Uterus (tissue), 4 donors: Measurements from ENCODE around the gene PDCD1LG2. TPM values are rescaled to one million over a fixed set of nuclear protein-coding genes. Genes with fewer than 3 reads are reported as not detected.

Experiments
- DNase-seq, 2 donors: peaks; one replicate each; pipeline ENCODE4 v3.0.0-alpha.2; 2019 to 2020
- H3K27ac ChIP-seq, 2 donors: fragments of 200-600 bp; sonication (generic); 1 replicate in 1 of 2; 2 replicates in 1 of 2; pipeline ENCODE4 v1.5.1; 2016 to 2018
- H3K27me3 ChIP-seq, 2 donors: fragments of 200-600 bp; sonication (generic); one replicate each; pipeline ENCODE4 v1.5.1; 2018 to 2019; ENCODE audit warnings: control low read depth in 1 of 2
- H3K36me3 ChIP-seq, 2 donors: fragments of 200-600 bp; sonication (generic); one replicate each; pipeline ENCODE4 v1.5.1; 2019; ENCODE audit warnings: control low read depth in 1 of 2
- H3K4me1 ChIP-seq, 2 donors: fragments of 200-600 bp; sonication (generic); one replicate each; pipeline ENCODE4 v1.5.1; 2018 to 2019; ENCODE audit warnings: control low read depth in 1 of 2
- H3K4me3 ChIP-seq, 2 donors: fragments of 200-600 bp; sonication (generic); 1 replicate in 1 of 2; 2 replicates in 1 of 2; pipeline ENCODE4 v1.5.1; 2018 to 2019; ENCODE audit warnings: mild to moderate bottlenecking in 1 of 2
- H3K9me3 ChIP-seq, 2 donors: fragments of 200-600 bp; sonication (generic); one replicate each; pipeline ENCODE4 v1.5.1; 2019; ENCODE audit warnings: control low read depth in 1 of 2
- POLR2A ChIP-seq, 2 donors: fragments of 450-650 bp; IDR thresholded peaks; one replicate each; pipeline ENCODE4 v1.6.1; 2016; ENCODE audit warnings: antibody characterized with exemption in 2 of 2, mild to moderate bottlenecking in 1 of 2, moderate library complexity in 1 of 2
- intact Hi-C: fragments of 100-400 bp; cut with DNase I; formaldehyde crosslinking; loops from one replicate; pipeline ENCODE4 v1.15.1; 2023; ENCODE audit warnings: low total_unique reads
- total RNA-seq, 4 donors: library from RNA; depleted of rRNA in 3 of 4; stranded (reverse); fragments of >200 nt in 3 of 4; gene quantifications; one replicate each; pipeline versions ENCODE4 v1.1.0 to v1.2.4, GENCODE V29; 2014 to 2023
- TF ChIP-seq, protein P1 (sequence below), 4 experiments: fragments of 200-600 bp in 2 of 4; fragments of 450-650 bp in 2 of 4; sonication (generic) in 2 of 4; IDR thresholded peaks; one replicate each; pipeline ENCODE4 v1.5.1; 2016 to 2019; ENCODE audit warnings: antibody characterized with exemption in 4 of 4, mild to moderate bottlenecking in 2 of 4, moderate library complexity in 1 of 4
- donor health status: DM: yes; HTN: yes; CAD: no.

The PDCD1LG2 gene
- total RNA-seq, 4 donors from 2014 or later = 0.77 to 5.0 (median 1.6) TPM

DNA sequence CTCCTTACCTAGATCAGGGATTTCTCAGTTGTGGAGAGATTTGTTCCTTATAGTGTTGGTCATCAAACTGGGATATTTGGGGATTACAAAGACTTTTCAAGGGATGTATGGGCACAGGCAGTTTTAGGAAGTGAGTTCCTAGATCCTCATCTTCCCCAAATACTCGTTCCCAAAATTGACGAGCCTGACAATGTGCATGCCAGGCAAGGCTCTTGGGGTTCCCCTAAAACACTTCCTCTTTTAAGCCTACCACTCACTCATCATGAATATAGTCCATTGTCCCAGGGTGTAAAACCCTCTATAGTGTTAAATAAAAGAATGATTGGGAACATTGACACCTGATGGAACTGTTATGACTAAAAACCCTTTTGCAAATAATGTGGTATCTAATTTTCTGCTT lies 26.4 kb downstream of the PDCD1LG2 start:
- no peak overlapping the region for H3K27ac ChIP-seq
- no peaks in the 10 kb centered on the region for H3K4me1 ChIP-seq
- no peak for DNase-seq
- no peaks in the 10 kb centered on the region for H3K9me3 ChIP-seq
- H3K27me3 ChIP-seq = no peaks in the 10 kb centered on the region
- no peak for TF ChIP-seq POLR2A (IDR thresholded peaks at IDR 0.05)
- TF ChIP-seq, protein P1, sequence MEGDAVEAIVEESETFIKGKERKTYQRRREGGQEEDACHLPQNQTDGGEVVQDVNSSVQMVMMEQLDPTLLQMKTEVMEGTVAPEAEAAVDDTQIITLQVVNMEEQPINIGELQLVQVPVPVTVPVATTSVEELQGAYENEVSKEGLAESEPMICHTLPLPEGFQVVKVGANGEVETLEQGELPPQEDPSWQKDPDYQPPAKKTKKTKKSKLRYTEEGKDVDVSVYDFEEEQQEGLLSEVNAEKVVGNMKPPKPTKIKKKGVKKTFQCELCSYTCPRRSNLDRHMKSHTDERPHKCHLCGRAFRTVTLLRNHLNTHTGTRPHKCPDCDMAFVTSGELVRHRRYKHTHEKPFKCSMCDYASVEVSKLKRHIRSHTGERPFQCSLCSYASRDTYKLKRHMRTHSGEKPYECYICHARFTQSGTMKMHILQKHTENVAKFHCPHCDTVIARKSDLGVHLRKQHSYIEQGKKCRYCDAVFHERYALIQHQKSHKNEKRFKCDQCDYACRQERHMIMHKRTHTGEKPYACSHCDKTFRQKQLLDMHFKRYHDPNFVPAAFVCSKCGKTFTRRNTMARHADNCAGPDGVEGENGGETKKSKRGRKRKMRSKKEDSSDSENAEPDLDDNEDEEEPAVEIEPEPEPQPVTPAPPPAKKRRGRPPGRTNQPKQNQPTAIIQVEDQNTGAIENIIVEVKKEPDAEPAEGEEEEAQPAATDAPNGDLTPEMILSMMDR (IDR thresholded peaks at IDR 0.05) = no peak
- intact Hi-C loops = no loop called here
- H3K4me3 ChIP-seq = no peak overlapping the region
- H3K36me3 ChIP-seq = no peaks in the 10 kb centered on the region

DNA sequence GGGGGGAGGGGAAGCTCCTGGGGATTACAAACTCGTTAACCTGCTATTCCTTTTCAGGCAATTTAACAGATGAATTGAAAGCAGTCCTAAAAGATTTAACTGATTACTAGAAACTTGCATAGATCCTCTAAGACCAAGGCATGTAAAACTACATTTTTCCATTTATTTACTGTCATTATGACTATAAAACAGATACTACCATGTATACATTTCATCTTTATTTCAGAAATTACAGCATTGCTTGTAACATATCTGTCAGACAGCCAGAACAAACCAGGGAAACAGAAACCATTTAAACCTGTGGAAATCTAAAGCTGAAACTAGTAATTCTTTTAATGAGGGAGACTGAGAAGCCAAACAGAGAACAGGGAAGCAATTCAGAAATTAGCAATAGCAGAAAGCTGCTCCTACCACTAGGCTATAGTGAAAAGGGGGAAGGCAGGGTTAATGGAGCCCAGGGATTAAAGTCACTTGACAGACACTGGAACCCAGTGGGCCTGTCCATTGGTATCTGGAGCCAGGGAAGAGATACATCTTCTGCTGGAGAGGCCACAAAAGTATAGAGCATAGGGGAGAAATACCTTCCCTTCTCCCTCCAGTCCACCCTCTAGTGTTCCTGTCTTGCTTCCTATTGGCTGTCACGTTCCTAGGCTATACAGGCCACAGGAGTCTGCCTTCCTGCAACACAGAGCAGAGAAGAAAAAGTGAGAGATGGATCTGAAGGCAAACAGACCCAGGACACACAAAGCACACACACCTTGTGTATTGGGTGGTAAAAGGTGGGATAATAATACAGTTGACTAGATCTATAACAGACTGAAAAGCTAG lies 33.8 kb downstream of the PDCD1LG2 start:
- Histone ChIP-seq H3K27me3 (no peaks in the 10 kb centered on the region), H3K36me3 (no peaks in the 10 kb centered on the region), H3K4me1 (no peaks in the 10 kb centered on the region), H3K9me3 (no peaks in the 10 kb centered on the region), H3K27ac (no peak overlapping the region), H3K4me3 (no peak overlapping the region)
- DNase-seq = no peak
- TF ChIP-seq, protein P1 (IDR thresholded peaks at IDR 0.05) = no peak
- no peak for TF ChIP-seq POLR2A (IDR thresholded peaks at IDR 0.05)
- intact Hi-C loops = no loop called here

DNA sequence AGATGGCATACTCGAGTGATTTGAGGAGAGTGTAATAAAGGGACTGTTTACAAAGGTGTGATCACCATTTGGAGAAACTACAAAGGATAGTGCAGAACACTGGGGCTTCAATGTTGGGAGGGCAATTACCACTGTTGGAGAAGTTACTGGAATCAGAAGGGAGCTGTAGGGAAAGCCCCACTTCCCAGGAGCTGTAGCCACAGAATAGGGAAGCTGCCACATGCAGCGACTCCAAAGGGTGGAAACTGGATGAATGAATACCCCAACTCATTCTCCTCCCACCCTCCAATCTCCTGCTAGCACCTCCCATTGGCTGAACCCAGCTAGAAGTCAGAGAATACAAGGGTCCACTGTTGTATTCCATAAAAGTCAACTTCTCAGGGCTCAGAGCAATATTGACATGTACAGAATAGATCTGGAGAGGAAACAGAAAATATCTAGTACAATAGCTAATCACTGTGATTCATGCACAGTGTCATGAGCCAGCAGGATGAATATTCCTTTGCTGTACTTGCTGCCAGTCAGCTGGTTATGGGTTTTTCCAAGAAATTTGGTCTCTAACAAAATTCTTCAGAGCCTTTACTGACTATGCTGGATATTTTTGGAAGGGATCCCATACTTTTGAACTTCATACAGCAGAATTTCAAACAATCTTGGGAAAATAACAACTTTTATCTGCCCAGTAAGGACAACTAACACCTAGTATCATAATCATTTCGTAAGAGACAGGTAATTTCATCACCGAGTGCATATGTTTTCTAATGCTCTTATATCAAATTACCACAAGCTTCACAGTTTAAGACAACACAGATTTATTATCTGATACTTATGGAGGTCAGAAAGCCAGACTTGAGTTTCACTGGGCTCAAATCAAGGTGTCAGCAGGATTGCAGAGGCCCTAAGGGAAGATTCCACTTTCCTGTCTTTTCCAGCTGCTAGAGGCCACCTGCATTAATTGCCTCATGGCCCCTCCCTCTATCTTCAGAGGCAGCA lies 39.6 kb downstream of the PDCD1LG2 start:
- no peak overlapping the region for H3K4me3 ChIP-seq
- no peak for DNase-seq
- H3K27ac ChIP-seq = no peak overlapping the region
- H3K27me3 ChIP-seq = no peaks in the 10 kb centered on the region
- H3K4me1 ChIP-seq = no peaks in the 10 kb centered on the region
- H3K9me3 ChIP-seq = no peaks in the 10 kb centered on the region
- intact Hi-C loops = no loop called here
- TF ChIP-seq POLR2A (IDR thresholded peaks at IDR 0.05) = no peak
- TF ChIP-seq, protein P1 (IDR thresholded peaks at IDR 0.05) = no peak
- no peaks in the 10 kb centered on the region for H3K36me3 ChIP-seq

DNA sequence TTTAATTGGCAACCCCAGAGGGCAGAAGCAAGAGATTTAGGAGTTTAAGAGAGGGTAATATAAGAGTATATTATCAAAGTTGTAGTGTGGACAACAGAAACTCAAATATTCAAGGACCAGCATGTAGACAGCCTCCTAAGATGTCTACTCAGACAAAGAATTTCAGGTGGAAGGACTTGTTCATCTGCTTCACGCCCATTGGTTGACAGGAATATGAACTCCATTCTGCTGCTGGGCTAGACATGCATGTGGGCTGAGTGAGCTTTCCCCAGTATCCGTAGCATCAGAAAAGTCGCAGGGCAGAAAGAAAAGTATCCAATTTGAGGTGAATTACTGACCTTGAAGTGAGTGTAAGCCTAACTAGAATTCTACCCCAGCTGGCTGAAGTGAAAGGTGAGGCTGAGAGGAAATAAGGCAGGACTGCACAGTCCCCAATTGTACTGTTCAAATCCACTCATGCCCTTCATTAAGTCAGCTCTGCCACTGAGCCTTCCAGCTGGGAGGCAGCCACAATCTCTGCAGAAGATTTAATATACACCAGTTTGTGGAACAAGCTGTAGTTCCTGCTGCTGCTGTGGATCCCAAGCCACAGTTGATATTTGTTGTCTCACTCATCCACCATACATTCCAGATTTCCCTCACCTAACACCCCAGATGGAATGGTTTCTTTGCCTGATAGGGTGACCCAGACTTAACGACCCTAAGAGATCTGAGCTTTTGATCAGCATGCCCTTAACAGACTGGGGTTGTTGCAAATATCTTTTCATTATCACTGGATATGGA lies 41.2 kb downstream of the PDCD1LG2 start:
- DNase-seq = no peak
- no peak overlapping the region for H3K27ac ChIP-seq
- no peaks in the 10 kb centered on the region for H3K27me3 ChIP-seq
- H3K9me3 ChIP-seq = no peaks in the 10 kb centered on the region
- no peak overlapping the region for H3K4me3 ChIP-seq
- H3K36me3 ChIP-seq = no peaks in the 10 kb centered on the region
- no peaks in the 10 kb centered on the region for H3K4me1 ChIP-seq
- no peak for TF ChIP-seq POLR2A (IDR thresholded peaks at IDR 0.05)
- TF ChIP-seq, protein P1 (IDR thresholded peaks at IDR 0.05) = no peak
- intact Hi-C loops = no loop called here
